Erythroblast (primary cell): Measurements from ENCODE around the gene YPEL2.

Experiments used
- GATA1 ChIP-seq: IDR thresholded peaks from 2 replicates; pipeline ENCODE4 v1.6.1; 2011; ENCODE audit warnings: low read depth, mild to moderate bottlenecking, control low read depth, low read length, moderate library complexity
- POLR2A ChIP-seq: IDR thresholded peaks from 2 replicates; pipeline ENCODE4 v1.6.1; 2011; ENCODE audit warnings: mild to moderate bottlenecking, low read length

DNA sequence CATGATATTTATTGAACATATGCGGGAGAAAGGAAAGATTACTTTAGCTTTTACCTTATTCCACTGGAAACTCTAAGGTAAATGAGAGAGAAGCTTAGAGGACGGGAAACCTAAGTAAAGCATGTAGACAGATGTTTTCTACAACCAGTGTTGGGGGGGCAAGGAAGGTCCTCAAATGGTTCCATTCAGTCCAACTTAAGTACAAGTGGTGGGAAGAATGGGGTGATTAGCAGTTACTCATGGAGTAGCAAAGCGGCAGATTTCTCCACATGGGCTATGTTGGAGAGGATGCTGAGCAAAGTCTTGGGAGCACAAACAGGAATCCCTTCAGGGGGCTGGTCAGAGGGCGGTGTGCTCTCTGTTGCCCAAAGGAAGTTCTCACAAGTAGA, 78.6 kb downstream of the YPEL2 start:
- TF ChIP-seq POLR2A, result no peak
- no peak for TF ChIP-seq GATA1
